ENCODE data around the gene EVC. TPM values are rescaled to one million over a fixed set of nuclear protein-coding genes. Genes with fewer than 3 reads are reported as not detected.
A peak's percentile ranks its signal among the peaks of the same experiment; 100 is the strongest.
"Not testable (repeated sequence)": the region's sequence is repeated elsewhere in the genome, so short reads cannot be mapped to it uniquely, and the experiment has no call there.

The EVC gene
- polyA plus RNA-seq, 12 donors: 13.6 to 33.9 (median 17.1) TPM; not detected in 1

DNA sequence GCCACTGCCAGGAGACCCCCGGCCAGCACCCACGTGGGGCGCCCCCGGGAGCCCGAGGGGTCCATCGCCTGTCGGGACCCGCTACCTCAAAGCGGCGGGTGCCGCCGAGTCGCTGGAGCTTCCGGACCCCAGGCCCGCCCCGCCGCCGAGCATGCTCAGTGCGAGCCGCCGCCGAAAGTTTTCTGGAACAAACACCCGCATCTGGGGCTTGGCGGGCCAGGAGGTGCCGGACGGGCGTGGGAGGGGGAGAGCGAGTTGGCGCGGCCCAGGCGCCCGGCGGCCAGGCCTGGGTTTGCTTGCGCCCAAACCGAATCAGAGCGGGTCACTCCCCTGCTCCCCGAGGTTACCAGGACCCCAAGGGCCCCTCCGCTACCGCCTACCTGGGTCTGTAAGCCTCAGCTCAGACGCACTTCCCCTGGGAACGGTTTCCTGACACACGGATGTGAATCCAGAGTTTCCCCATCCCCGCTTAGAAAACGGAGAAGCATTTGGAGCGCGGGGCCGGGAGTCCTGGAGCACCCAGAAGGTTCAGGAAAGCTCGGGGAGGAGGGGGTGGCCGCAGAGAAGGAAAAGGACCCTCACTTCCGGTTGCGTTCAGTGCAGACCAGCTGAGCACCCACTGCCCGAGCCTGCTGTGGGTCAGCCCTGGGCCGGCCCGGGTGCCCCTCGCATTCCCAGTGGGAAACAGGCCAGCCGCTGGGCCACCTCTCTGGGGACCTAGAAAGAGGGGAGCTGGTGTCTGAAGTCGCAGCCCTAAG, 2.4 kb upstream of the EVC start, which contains the start of gene EVC2:
Gene EVC2, minus strand, starts transcription at position 111 of the 758 bp plus-strand sequence. Its CDS starts 46 bp downstream, at position 65.
- peak; percentile 69 for DNase-seq

DNA sequence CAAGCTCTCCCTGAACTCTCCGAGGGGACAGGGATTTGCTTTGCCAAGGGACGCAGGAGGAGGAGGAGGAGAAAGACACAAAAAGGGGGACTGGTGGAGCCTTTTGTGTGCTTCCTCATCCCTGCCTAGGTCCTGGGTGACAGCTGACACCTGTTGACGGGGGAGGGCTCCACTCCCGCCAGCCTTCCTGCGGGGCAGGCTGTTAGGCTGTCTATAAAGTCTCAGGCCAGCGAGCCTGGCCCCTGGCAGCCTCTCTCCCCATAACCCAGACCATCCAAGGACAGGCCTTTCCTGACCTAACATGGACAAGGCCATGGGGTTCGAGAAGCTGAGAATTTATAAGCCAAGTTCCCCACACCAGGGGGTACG, 1.8 kb upstream of the EVC start:
- peak; percentile 19 for DNase-seq

DNA sequence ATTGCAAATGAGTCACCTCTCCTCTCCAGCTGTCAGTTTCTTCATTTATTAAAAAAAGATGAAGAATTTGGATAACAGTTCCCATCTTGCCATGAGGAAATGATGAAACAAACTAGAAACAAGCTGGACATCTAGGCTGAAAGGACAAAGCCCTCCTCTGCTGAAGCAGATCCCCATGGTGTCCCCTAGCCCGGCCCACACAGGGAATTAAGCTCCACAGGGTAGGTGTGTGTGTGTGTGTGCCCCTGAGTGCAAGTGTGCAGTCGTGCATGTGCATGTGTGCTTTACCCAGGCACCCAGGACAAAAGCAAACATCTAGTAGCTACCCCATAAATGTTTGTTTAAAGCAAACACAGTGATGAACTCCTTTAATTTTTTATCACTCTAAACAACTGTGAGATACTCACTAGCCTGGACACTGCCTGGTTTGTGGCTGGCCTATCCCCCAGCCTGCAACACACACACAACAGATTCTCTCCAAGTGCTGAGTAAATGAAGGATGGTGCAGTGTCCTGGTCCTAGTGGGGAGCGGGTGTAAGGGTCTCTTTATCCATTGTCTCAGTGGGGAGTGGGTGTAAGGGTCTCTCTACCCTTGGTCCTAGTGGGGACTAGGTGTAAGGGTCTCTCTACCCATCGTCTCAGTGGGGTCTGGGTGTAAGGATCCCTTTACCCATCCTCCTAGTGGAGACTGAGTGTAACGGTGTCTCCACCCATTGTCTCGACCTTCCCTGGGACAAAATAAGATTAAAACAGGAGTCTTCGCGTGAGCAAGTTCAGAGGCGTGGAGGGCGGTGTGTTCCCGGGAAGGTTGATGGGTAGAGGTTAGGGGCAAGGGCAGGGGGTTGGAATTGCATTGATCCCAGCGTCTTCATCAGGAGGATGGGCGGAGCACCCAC, 688 bp upstream of the EVC start:
- peak; percentile 24 for DNase-seq

- peak; percentile 29 for DNase-seq
Observed at GRCh38 chr4:5711479-5712184, 631 bp downstream of the EVC start.

GRCh38 chr4:5712517-5712916, 1.5 kb downstream of the EVC start:
- DNase-seq: no peak

GRCh38 chr4:5712931-5713330, 1.9 kb downstream of the EVC start:
- no peak for DNase-seq

DNA sequence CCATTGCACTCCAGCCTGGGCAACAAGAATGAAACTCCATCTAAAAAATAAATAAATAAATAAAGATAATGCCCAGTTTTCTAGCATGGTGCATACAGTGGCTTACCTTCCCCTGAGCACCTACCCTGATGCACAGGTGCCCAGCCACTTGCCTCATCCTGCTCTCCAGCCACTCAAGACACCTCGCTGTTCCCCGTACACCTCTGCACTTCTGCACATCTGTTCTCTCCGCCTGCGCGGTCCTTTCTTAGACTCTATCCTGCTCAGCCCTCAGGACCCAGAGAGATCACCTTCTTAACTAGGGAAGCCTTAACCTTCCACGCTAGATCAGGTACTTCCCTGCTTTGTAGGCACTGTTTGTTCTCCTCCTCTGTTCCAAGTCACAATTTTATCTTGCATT, 2.9 kb downstream of the EVC start:
- DNase-seq: no peak

DNA sequence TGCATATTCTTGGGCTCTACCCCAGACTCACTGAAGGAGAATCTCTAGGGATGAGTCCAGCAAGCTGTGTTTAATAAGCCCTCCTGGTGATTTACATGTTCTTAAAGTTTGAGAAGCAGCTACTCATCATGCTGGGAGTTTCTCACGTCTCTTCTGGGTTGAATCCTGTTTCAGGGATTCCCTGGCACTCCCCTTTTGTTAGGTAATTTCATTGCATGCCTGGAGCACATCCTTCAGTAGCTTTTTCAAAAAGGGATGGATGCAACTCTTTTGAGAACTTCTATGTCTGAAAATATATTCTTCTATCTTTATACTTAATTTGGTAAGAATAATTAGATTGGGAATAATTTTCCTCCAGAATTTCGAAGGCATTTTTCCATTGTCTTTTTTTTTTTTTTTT, 4.4 kb downstream of the EVC start:
- DNase-seq: no peak

GRCh38 chr4:5716391-5716790, 5.4 kb downstream of the EVC start:
- no peak for DNase-seq

DNA sequence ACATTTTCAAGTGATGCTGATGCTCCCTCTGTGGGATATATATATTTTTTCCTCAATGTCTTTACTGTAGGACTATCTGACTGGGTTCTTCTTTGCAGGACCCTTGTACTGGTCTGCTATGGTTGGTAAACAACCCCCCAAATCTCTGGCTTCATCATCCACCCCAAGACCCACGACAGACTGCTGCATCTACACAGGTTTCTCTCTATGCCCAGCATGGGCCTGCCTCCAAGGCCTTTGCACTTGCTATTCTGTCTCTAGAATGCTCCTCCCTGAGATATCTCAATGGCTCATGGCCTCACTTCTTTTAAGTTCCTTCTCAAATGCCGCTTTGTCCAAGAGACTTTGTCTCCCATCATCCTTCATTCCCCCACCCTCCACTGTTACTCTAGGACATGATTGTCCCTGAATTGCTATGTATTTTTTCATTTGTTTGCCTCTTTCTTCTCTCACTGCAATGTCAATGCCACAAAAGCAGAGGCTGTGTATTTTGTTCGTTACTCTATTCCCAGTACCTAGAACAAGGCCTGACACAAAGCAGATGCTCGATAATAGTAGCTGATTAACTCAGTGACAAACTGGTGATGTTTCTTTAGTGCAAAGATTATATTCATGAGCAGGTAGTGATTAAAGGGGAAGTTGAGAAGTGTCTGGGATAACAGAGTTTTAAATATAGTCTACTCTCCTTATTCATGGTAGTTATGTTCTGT, 6.6 kb downstream of the EVC start:
- no peak for DNase-seq

DNA sequence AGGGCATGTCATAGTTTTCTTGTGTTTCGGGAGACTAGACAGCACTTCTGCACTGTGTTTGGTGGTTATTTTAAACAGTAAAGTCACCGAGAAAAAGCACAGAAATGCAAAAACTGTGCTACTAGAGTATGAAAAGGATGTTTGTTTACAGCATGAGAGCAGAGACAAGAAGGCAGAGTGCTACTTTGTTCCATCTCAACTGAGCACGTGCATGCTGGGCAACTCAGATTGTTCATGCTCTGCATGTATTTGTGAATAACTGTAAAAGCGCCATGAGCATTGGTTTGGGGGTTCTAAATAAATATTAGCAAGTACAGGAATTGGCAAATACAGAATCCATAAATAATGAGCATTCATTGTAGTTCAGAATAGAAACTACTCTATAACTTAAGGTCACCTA, 7.4 kb downstream of the EVC start:
- DNase-seq: no peak

DNA sequence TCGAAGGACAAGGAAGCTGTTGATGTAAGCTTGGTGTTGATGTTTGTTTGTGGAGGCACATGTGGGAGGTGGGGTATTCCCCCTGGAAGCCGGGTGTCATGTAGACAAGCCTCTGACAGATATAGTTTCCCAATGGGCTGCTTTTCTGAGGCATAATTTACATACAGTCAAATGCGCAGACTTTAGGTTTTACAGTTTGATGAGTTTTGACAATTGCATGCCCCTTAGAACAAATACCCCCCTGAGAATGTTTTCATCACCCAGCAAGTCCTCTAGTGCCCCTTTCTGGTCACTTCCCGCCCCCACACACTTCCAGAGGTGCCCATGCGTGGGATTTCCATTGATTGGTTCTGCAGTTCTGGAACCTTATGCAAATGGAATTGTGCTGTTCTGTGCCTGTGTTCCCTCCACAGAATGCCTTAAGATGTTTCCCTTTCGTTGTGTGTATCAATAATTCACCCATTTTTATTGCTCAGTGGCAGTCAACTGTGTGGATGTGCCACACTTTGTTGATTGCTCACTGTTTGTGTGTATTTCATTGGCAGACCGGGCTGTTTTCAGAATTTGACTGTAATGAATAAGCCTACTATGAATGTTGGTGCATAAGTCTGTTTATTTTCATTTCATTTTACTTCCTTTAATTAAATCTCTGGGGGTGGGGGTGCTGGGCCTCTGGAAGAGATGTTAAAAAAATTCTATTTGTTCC, 8.5 kb downstream of the EVC start:
- no peak for DNase-seq

DNA sequence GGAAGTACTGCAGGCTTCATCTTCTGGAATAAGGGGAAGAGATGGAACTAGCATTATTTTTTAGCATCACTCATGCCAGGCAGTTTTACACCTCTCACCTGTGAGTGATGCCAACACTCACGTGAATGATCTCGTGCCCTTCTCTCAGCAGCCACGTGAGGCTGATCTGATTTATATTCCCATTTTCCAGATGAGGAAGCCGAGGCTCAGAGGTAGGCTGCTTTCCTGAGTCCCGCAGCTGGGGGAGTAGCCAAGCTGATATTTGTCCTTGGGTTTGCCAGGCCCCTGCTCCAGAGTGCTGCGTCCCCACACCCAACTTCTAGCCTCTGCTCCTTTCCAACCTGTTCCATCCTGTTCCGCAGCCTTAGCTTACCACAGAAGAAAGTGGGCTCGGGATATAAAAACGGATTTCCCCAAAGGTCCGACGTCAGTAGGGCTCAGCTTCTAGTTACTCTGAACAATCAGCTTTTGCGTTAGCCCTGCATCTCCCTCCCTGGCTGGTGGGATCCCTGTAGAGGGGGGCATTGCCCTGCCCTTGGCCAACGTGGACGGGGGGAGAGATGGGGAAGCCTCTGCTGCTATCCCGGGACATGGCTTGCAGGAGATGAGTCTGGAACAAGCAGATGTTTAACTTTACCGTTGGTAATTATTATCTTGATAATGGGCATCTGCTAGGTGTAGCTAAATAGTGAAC, 9.3 kb downstream of the EVC start:
- no peak for DNase-seq

GRCh38 chr4:5720980-5721379, 10.0 kb downstream of the EVC start:
- no peak for DNase-seq

GRCh38 chr4:5721923-5722322, 10.9 kb downstream of the EVC start:
- DNase-seq: no peak

GRCh38 chr4:5722328-5722727, 11.3 kb downstream of the EVC start:
- no peak for DNase-seq

GRCh38 chr4:5724377-5724776, 13.4 kb downstream of the EVC start:
- no peak for DNase-seq

- DNase-seq: not testable (repeated sequence)
Observed at GRCh38 chr4:5728412-5728811, 17.4 kb downstream of the EVC start.

GRCh38 chr4:5730436-5730835, 19.4 kb downstream of the EVC start:
- no peak for DNase-seq

All from muscle of arm (tissue), 12 donors.